HepG2 (cell line): Measurements from ENCODE around the gene NDUFAF8. TPM values are rescaled to one million over a fixed set of nuclear protein-coding genes. Genes with fewer than 3 reads are reported as not detected.

Experiments
- ATAC-seq: fragments of 200-7000 bp; cut with Tn5 transposase; 3 replicates; pipeline ENCODE4 v1.9.1; 2020; ENCODE audit warnings: mild to moderate bottlenecking, moderate library complexity
- Bru-seq: library from RNA; stranded (reverse); fragments of 400-500 nt; gene quantifications from one replicate; lab custom pipeline; 2021; lab: Mats Ljungman, UMichigan
- BruChase-seq, 2 experiments: library from RNA; stranded (reverse); fragments of 400-500 nt; gene quantifications; one replicate each; lab custom pipeline; 2021; lab: Mats Ljungman, UMichigan
- BruUV-seq: library from RNA; stranded (reverse); fragments of 400-500 nt; replicated peaks from 2 replicates; lab custom pipeline; 2021; lab: Mats Ljungman, UMichigan
- CTCF ChIA-PET: fragments of 300-600 bp; formaldehyde crosslinking; extraction: SDS; loops from one replicate; lab custom pipeline; 2021; ENCODE audit warnings: low total read pairs, inconsistent platforms, low intra/inter-chr PET ratio; lab: Yijun Ruan, JAX
- POLR2A ChIA-PET: fragments of 350-600 bp; sonication (Branson Sonifier 250); formaldehyde crosslinking; loops from one replicate; lab custom pipeline; 2020; ENCODE audit warnings: antibody characterized with exemption, inconsistent platforms; lab: Yijun Ruan, JAX
- DNase-seq: peaks from one replicate; pipeline ENCODE4 v3.0.0-alpha.2; 2015; ENCODE audit warnings: low spot score
- FAIRE-seq: peaks from 3 replicates; lab custom pipeline; 2011; peaks lifted over from hg19 to GRCh38; lab: Jason Lieb, UNC
- H2AFZ ChIP-seq: one replicate; pipeline ENCODE4 v1.6.1; 2011; ENCODE audit warnings: low read length, inconsistent platforms
- H3K27ac ChIP-seq: fragments of 300-600 bp; 3 replicates; pipeline ENCODE4 v1.8.0; 2011; ENCODE audit warnings: mixed run types, mild to moderate bottlenecking, mixed read lengths, low read length, inconsistent platforms; ENCODE audit not compliant: insufficient read depth; ENCODE audit errors: extremely low read length
- H3K27me3 ChIP-seq, 2 experiments: fragments of 200-600 bp in 1 of 2; 2 replicates in 1 of 2; 3 replicates in 1 of 2; pipeline versions ENCODE4 v1.6.0 to v1.8.0; 2011; ENCODE audit warnings: low read length in 2 of 2, mild to moderate bottlenecking in 2 of 2, moderate library complexity in 2 of 2, inconsistent platforms in 1 of 2; ENCODE audit not compliant: insufficient read depth in 2 of 2, control insufficient read depth in 1 of 2
- H3K36me3 ChIP-seq, 2 experiments: fragments of 200-600 bp in 1 of 2; replicated peaks in 1 of 2; 2 replicates in 1 of 2; 3 replicates in 1 of 2; pipeline versions ENCODE4 v1.5.1 to v1.8.0; 2011; ENCODE audit warnings: low read length in 2 of 2, inconsistent platforms in 1 of 2; ENCODE audit not compliant: insufficient read depth in 2 of 2, control insufficient read depth in 1 of 2
- H3K4me1 ChIP-seq: 2 replicates; pipeline ENCODE4 v1.5.1; 2012; ENCODE audit warnings: low read length, inconsistent platforms; ENCODE audit not compliant: insufficient read depth
- H3K4me2 ChIP-seq: 2 replicates; pipeline ENCODE4 v1.6.0; 2011; ENCODE audit warnings: low read depth, low read length, inconsistent platforms
- H3K4me3 ChIP-seq, 3 experiments: fragments of 200-600 bp in 1 of 3; sonication (generic), shearing (Covaris generic) in 1 of 3; replicated peaks in 1 of 3; 2 replicates each; pipeline ENCODE4 v1.5.1; 2011 to 2016; ENCODE audit warnings: low read length in 3 of 3, inconsistent platforms in 2 of 3, low read depth in 2 of 3, mild to moderate bottlenecking in 2 of 3, control low read depth in 1 of 3, mixed read lengths in 1 of 3; ENCODE audit not compliant: insufficient read depth in 1 of 3
- H3K79me2 ChIP-seq: one replicate; pipeline ENCODE4 v1.6.1; 2011; ENCODE audit warnings: low read length, inconsistent platforms; ENCODE audit not compliant: insufficient read depth
- H3K9ac ChIP-seq: 2 replicates; pipeline ENCODE4 v1.6.0; 2011; ENCODE audit warnings: mild to moderate bottlenecking, low read depth, low read length, inconsistent platforms; ENCODE audit not compliant: insufficient read depth
- H3K9me3 ChIP-seq: 2 replicates; pipeline ENCODE4 v1.5.1; 2012; ENCODE audit warnings: mild to moderate bottlenecking, low read length
- H4K20me1 ChIP-seq: 2 replicates; pipeline ENCODE4 v1.6.0; 2011; ENCODE audit warnings: inconsistent platforms, mild to moderate bottlenecking, low read length, moderate library complexity; ENCODE audit not compliant: insufficient read depth
- CHD2 ChIP-seq: IDR thresholded peaks from 2 replicates; pipeline ENCODE4 v1.6.1; 2011; ENCODE audit warnings: low read depth, low read length, improper control_type of control experiment
- EZH2 ChIP-seq: conservative IDR thresholded peaks from 2 replicates; pipeline ENCODE4 v1.6.1; 2012; ENCODE audit warnings: mild to moderate bottlenecking, low read depth, low read length, moderate library complexity
- FOXA1 ChIP-seq, 2 experiments: fragments of 450-650 bp in 1 of 2; sonication (generic) in 1 of 2; formaldehyde crosslinking in 1 of 2; IDR thresholded peaks; 2 replicates each; pipeline versions ENCODE4 v1.4.0 to v1.6.1; 2016 to 2020; ENCODE audit warnings: missing genetic modification reagents in 1 of 2
- GFI1 ChIP-seq: sonication (generic); formaldehyde crosslinking; IDR thresholded peaks from 2 replicates; pipeline ENCODE4 v1.5.0; 2020; ENCODE audit warnings: missing genetic modification reagents, mild to moderate bottlenecking, borderline replicate concordance
- ZNF710 ChIP-seq: sonication (generic); formaldehyde crosslinking; IDR thresholded peaks from 2 replicates; pipeline ENCODE4 v1.5.0; 2020; ENCODE audit warnings: mild to moderate bottlenecking, missing genetic modification reagents, borderline replicate concordance
- WGBS: methylation state at CpG from one replicate; pipeline ENCODE4 v1.1.6; 2017; ENCODE audit warnings: low lambda C conversion rate; 5-methylcytosine and 5-hydroxymethylcytosine counted together
- in situ Hi-C: cut with HindIII; loops from 2 replicates; pipeline ENCODE4 v1.10.0; 2017; ENCODE audit warnings: low pct_unique_long_range_greater_than_20kb; ENCODE audit not compliant: extremely low pct_ligation_motif_present
- intact Hi-C: fragments of 100-400 bp; cut with micrococcal nuclease; formaldehyde crosslinking; loops from one replicate; pipeline ENCODE4 v1.10.0; 2022; ENCODE audit not compliant: unreplicated experiment
- long read RNA-seq, 2 experiments: library from RNA in 1 of 2; library from polyadenylated mRNA in 1 of 2; stranded (forward) in 1 of 2; unstranded in 1 of 2; transcript quantifications; one replicate each; pipeline ENCODE4 v2.0.0, GENCODE V29; 2019 to 2022
- polyA minus RNA-seq, 3 experiments: library from RNA; depleted of rRNA, polyadenylated mRNA; stranded (reverse); fragments of >200 nt; gene quantifications; 2 replicates each; pipeline ENCODE4 v1.2.3, GENCODE V29; 2011; ENCODE audit warnings: low replicate concordance in 1 of 3
- polyA plus RNA-seq, 8 experiments: library from polyadenylated mRNA; depleted of rRNA in 3 of 8; stranded (reverse) in 7 of 8; unstranded in 1 of 8; fragments of >200 nt; fragmentation: Illumina TruSeq in 4 of 8; extraction: Trizol in 4 of 8; gene quantifications; 2 replicates each; pipeline versions ENCODE4 v1.2.1 to v1.2.3, GENCODE V29; 2011 to 2016; ENCODE audit warnings: low read depth in 4 of 8, missing spikeins in 1 of 8, mixed read lengths in 1 of 8; ENCODE audit not compliant: insufficient read depth in 1 of 8
- total RNA-seq, 5 experiments: library from RNA; depleted of rRNA; stranded (reverse); fragments of >200 nt; fragmentation: Illumina TruSeq; extraction: Trizol; gene quantifications; 2 replicates each; pipeline ENCODE4 v1.2.3, GENCODE V29; 2016; ENCODE audit warnings: low read depth in 1 of 5
- TF ChIP-seq, protein P1 (sequence below): sonication (generic); formaldehyde crosslinking; IDR thresholded peaks from 2 replicates; pipeline ENCODE4 v1.4.0; 2020; ENCODE audit warnings: missing genetic modification reagents
- TF ChIP-seq, protein P2 (sequence below): fragments of 450-650 bp; IDR thresholded peaks from 2 replicates; pipeline ENCODE4 v1.6.1; 2017
- TF ChIP-seq, protein P3 (sequence below): sonication (generic); formaldehyde crosslinking; IDR thresholded peaks from 2 replicates; pipeline ENCODE4 v1.9.0; 2021; ENCODE audit warnings: missing genetic modification reagents, borderline replicate concordance

Gene NDUFAF8
- total RNA-seq (2016; rRNA removed; fragmentation: Illumina TruSeq; extraction: Trizol) (213 and 233 TPM in 2 replicates), polyA plus RNA-seq (2011; rRNA removed) (62.4 and 75.6 TPM in 2 replicates), polyA minus RNA-seq (2011; rRNA and poly(A)+ RNA removed; ENCODE audit: low replicate concordance) (13.6 and 21.7 TPM in 2 replicates), Bru-seq, nascent RNA (percentile 93 among the genes with signal in this experiment), BruChase-seq, experiment 1, labeled RNA remaining after a 6-hour chase (percentile 90 among the genes with signal in this experiment), BruChase-seq, experiment 2, labeled RNA remaining after a 2-hour chase (percentile 86 among the genes with signal in this experiment)
- total RNA-seq (2016; cell fraction: cytosol; rRNA removed; fragmentation: Illumina TruSeq; extraction: Trizol; ENCODE audit: low read depth), result 565 and 636 TPM in 2 replicates
- 209 and 214 TPM in 2 replicates for total RNA-seq (2016; cell fraction: insoluble cytoplasmic fraction; rRNA removed; fragmentation: Illumina TruSeq; extraction: Trizol)
- total RNA-seq (2016; cell fraction: membrane; rRNA removed; fragmentation: Illumina TruSeq; extraction: Trizol), result 441 and 487 TPM in 2 replicates
- 99.9 and 114 TPM in 2 replicates for total RNA-seq (2016; cell fraction: nucleus; rRNA removed; fragmentation: Illumina TruSeq; extraction: Trizol)
- 52.0 and 67.0 TPM in 2 replicates for polyA plus RNA-seq (2011; cell fraction: cytosol; rRNA removed)
- polyA plus RNA-seq (2011; cell fraction: nucleus; rRNA removed), result 67.0 and 99.7 TPM in 2 replicates
- polyA plus RNA-seq (2012), result 74.7 and 106 TPM in 2 replicates
- polyA plus RNA-seq (2016; cell fraction: cytosol; fragmentation: Illumina TruSeq; extraction: Trizol; ENCODE audit: low read depth), result 562 and 639 TPM in 2 replicates
- polyA plus RNA-seq (2016; cell fraction: insoluble cytoplasmic fraction; fragmentation: Illumina TruSeq; extraction: Trizol; ENCODE audit: low read depth), result 170 and 188 TPM in 2 replicates
- polyA plus RNA-seq (2016; cell fraction: membrane; fragmentation: Illumina TruSeq; extraction: Trizol; ENCODE audit: low read depth), result 357 and 397 TPM in 2 replicates
- polyA plus RNA-seq (2016; cell fraction: nucleus; fragmentation: Illumina TruSeq; extraction: Trizol; ENCODE audit: insufficient read depth, low read depth), result 180 and 208 TPM in 2 replicates
- 4.9 and 8.2 TPM in 2 replicates for polyA minus RNA-seq (2011; cell fraction: cytosol; rRNA and poly(A)+ RNA removed)
- 26.2 and 31.2 TPM in 2 replicates for polyA minus RNA-seq (2011; cell fraction: nucleus; rRNA and poly(A)+ RNA removed)
- long read RNA-seq, experiment 1, transcript NDUFAF8-201 (3 exons, 615 nt), result major isoform, 78 of 90 reads
- long read RNA-seq, experiment 1, partial matches to known transcripts, result 3 of 90 reads
- long read RNA-seq, experiment 1, other reads (novel, unspliced or antisense), result 6 of 90 reads
- long read RNA-seq, experiment 2, transcript NDUFAF8-201 (3 exons, 615 nt), result major isoform, 131 of 178 reads
- long read RNA-seq, experiment 2, transcript NDUFAF8-202 (3 exons, 741 nt), result minor isoform, 18 of 178 reads
- long read RNA-seq, experiment 2, partial matches to known transcripts, result 12 of 178 reads
- long read RNA-seq, experiment 2, other reads (novel, unspliced or antisense), result 17 of 178 reads

GRCh38 chr17:81238815-81239713 is at the start of gene NDUFAF8, which contains the start of gene TEPSIN:
TSS of gene NDUFAF8 (plus strand) at chr17:81239318. CDS start at chr17:81239364, 46 bp downstream.
TSS of gene TEPSIN (minus strand) at chr17:81239055. CDS start at chr17:81239033, 22 bp downstream.
- peak; percentile 99 for FAIRE-seq
- peak within 1 kb of the TSS; percentile 91 for H3K4me2 ChIP-seq
- H3K9me3 ChIP-seq, result no peaks in the 10 kb centered on the region
- H3K36me3 ChIP-seq, result peaks cover 4 to 6% of the 10 kb centered on the region in 2 experiments; a peak in 2 of 5 replicates
- H3K4me3 ChIP-seq, result peak within 1 kb of the TSS; percentile 94 to 98 (median 96)
- CTCF ChIA-PET, result no interaction called here
- 0% methylated on average over 12 of the region's 100 CpGs for WGBS
- in situ Hi-C loops, result no loop called here
- ATAC-seq, result peak; percentile 95
- peaks cover 40% of the 10 kb centered on the region for H3K79me2 ChIP-seq
- POLR2A ChIA-PET, result interaction anchor here (0.6 to 3.8 kb wide), 23 partner anchors 9 to 445 kb away, joined by 3 to 61 read pairs (median 4); partner anchors contain the start of genes ARL16, CEP131, HGS and PVALEF
- DNase-seq, result peak; percentile 100
- H3K27ac ChIP-seq, result peak within 1 kb of the TSS; percentile 81
- no TSS peak for BruUV-seq
- H3K4me1 ChIP-seq, result peaks cover 27% of the 10 kb centered on the region
- peaks cover 8% of the 10 kb centered on the region; the same call in 1 of the 2 replicates for H4K20me1 ChIP-seq
- intact Hi-C loops, result loop anchor here (1.0 kb wide), 1 partner anchor 16 kb away; no protein-coding TSS in a partner anchor
- peak within 1 kb of the TSS; percentile 98 for H3K9ac ChIP-seq
- no peaks in the 10 kb centered on the region; a peak in 1 of 5 replicates for H3K27me3 ChIP-seq
- no peak within 1 kb of the TSS for H2AFZ ChIP-seq
- TF ChIP-seq, protein P1, sequence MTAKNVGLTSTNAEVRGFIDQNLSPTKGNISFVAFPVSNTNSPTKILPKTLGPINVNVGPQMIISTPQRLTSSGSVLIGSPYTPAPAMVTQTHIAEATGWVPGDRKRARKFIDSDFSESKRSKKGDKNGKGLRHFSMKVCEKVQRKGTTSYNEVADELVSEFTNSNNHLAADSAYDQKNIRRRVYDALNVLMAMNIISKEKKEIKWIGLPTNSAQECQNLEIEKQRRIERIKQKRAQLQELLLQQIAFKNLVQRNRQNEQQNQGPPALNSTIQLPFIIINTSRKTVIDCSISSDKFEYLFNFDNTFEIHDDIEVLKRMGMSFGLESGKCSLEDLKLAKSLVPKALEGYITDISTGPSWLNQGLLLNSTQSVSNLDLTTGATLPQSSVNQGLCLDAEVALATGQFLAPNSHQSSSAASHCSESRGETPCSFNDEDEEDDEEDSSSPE (CRISPR knock-in tag), result peak; percentile 46; the same call in 1 of the 2 replicates
- TF ChIP-seq CHD2 (peak; percentile 78; the same call in 1 of the 2 replicates), EZH2 (no peak), GFI1 (CRISPR knock-in tag) (no peak; the same call in 1 of the 2 replicates), FOXA1 (IDR thresholded peaks at IDR 0.05) (no peak), FOXA1 (CRISPR knock-in tag; IDR thresholded peaks at IDR 0.05) (peak; percentile 60), ZNF710 (CRISPR knock-in tag) (0 out of 2 replicates have a peak, but pooled peaks have one; percentile 72)
- TF ChIP-seq, protein P2, sequence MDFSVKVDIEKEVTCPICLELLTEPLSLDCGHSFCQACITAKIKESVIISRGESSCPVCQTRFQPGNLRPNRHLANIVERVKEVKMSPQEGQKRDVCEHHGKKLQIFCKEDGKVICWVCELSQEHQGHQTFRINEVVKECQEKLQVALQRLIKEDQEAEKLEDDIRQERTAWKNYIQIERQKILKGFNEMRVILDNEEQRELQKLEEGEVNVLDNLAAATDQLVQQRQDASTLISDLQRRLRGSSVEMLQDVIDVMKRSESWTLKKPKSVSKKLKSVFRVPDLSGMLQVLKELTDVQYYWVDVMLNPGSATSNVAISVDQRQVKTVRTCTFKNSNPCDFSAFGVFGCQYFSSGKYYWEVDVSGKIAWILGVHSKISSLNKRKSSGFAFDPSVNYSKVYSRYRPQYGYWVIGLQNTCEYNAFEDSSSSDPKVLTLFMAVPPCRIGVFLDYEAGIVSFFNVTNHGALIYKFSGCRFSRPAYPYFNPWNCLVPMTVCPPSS, result no peak
- TF ChIP-seq, protein P3, sequence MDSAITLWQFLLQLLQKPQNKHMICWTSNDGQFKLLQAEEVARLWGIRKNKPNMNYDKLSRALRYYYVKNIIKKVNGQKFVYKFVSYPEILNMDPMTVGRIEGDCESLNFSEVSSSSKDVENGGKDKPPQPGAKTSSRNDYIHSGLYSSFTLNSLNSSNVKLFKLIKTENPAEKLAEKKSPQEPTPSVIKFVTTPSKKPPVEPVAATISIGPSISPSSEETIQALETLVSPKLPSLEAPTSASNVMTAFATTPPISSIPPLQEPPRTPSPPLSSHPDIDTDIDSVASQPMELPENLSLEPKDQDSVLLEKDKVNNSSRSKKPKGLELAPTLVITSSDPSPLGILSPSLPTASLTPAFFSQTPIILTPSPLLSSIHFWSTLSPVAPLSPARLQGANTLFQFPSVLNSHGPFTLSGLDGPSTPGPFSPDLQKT (CRISPR knock-in tag), result no peak
